Neural progenitor cell (in vitro differentiated cells): Measurements from ENCODE around the gene ATF2.

Experiments used
- CTCF ChIP-seq: fragments of 200-600 bp; sonication (generic); IDR thresholded peaks from 2 replicates; pipeline ENCODE4 v1.5.1; 2017; ENCODE audit warnings: antibody characterized with exemption, mild to moderate bottlenecking
- EZH2phosphoT487 ChIP-seq: fragments of 200-600 bp; sonication (generic); IDR thresholded peaks from 2 replicates; pipeline ENCODE4 v1.6.1; 2017; ENCODE audit warnings: antibody characterized with exemption

- no peak for TF ChIP-seq EZH2phosphoT487
- no peak for TF ChIP-seq CTCF
Observed at GRCh38 chr2:175181877-175182308, 13.9 kb upstream of the ATF2 start.
